HG02759 (cell line): ENCODE measurements around the gene COX4I1.

Source experiments
- ATAC-seq: cut with Tn5 transposase; IDR thresholded peaks from one replicate; pipeline ENCODE4 v1.9.1; 2021; ENCODE audit warnings: mild to moderate bottlenecking, moderate library complexity; ENCODE audit not compliant: unreplicated experiment

COX4I1 gene

GRCh38 chr16:85838381-85838780, 38.9 kb downstream of the COX4I1 start:
- ATAC-seq = no peak

DNA sequence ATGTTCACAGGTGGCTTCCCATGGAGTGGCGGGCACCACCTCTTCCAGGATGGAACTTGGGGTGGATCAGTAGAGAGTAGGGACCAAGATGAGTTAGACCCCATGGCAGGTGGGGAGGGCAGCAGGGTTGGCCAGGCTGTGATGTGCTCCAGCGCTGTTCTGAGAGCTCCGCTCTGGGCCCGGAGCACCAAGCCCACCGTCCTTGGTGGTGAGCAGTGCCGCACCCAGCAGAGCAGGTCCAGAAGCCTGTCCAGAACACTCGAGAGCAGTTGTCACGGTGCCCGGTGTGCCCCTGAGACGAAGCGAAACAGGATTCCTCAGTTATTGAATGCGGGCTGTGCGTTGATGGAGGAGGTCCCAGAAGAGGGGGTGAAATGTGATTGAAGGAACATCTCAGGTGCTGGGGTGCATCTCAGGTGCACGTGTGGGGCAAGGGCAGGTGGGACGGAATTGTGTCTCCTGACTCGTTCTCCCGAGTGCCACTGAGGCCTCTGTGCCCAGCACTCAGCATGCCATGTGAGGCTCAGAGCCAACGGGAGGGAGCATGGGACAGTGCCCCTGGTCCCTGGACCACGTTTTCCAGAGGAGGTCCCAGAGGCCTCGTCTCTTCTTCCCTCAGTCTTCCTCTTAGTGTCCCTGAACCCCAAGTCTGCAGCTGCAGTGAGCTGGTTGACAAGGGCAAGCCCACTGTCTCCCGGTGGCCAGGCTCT, 39.5 kb downstream of the COX4I1 start:
- ATAC-seq = no peak

DNA sequence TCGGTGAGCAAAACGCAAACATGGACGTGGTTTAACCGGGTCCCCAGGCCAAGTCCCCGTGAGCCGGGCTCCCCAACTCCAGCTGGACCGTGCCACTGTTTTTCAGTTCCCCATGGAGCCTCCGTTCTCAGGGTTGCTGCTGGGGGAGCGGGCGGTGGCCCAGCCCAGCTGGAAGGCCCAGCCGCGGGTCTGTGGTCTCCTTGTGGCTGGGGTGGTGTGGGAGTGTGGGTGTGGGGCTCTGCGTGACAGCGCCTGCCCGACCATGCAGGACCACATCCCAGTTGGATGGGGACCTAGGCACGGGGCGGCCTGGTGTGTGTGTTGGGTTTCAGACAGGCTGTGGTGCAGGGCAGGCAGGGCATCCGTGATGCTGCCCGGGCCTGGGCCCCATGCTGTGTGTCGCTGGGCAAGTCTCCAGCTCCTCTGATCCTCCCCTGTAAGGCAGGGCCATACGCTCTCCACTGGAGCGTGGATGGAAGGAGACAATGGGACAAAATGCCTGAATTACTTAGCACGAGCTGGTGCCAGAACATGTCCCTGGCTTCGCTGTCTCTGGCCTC, 40.3 kb downstream of the COX4I1 start:
- no peak for ATAC-seq

- ATAC-seq = no peak
Measured at GRCh38 chr16:85840395-85840794, 40.9 kb downstream of the COX4I1 start.

- ATAC-seq = no peak
Measured at GRCh38 chr16:85840801-85841200, 41.3 kb downstream of the COX4I1 start.

DNA sequence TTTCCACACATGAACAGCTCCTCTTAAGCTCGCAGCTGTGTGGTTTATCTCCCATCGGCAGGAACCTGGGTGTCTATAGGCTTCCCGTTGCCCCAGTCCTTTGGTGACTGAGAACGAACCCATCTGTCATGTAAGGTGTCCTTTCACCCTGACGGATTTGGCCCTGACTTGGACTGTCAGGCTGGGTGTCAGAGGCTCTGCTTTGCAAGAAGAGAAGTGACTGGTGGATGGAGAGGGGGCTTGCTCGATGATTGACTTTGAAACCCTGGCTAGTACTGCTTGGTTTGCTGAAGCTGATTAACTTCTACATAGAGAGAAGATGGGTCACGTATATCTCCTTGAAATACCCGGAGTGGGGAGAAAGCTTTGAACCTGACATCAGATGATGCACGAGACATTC, 42.9 kb downstream of the COX4I1 start:
- no peak for ATAC-seq

DNA sequence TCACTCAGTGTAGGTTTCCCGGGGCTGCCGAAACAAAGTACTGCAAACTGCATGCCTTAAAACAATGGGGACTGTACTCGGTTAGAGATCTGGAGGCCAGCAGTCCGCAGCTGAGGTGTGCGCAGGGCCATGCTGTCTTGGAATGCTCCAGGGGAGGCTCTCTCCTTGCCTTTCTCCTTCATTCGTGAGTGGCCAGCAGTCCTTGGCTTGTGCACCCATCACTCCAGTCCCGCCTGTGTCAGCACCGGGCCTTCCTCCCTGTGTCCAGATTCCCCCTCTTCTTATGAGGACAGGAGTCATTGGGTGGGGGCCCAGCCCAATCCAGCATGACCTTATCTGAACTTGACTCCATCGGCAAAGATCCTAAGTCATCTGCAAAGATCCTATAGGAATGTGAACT, 43.4 kb downstream of the COX4I1 start:
- no peak for ATAC-seq

DNA sequence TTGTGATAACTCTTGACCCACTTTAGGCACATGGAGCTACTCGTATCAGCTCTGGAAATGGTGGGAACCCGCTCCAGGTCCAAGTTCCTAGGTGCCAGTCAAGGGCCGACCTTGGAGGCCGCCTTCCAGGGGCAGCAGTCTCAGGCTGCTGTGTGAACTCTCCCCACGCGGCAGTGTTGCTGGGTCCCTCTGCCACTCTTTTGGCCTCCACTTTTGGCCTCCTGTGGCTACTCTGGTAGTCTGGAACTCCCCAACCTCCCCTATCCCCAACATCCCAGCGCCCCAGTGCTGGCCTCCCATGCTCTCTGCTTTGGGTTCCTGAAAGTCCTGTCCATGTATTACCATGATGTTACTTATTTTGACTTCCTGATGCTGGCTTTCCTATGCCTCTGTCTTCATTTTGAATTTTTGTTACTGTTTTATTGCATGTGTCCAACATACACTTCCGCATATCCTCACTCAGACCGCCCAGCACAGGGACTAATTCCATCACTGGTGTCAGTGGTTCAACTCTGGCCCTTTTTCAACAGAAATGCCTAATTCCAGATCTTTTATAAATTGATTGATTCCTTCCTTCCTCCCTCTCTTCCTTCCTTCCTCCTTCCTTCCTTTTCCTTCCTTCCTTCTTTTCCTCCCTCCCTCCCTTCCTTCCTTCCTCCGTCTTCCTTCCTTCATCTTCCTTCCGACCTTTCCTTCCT, 44.1 kb downstream of the COX4I1 start:
- no peak for ATAC-seq

- no peak for ATAC-seq
Measured at GRCh38 chr16:85844169-85844481, 44.6 kb downstream of the COX4I1 start.

- no peak for ATAC-seq
Measured at GRCh38 chr16:85844786-85845185, 45.3 kb downstream of the COX4I1 start.

DNA sequence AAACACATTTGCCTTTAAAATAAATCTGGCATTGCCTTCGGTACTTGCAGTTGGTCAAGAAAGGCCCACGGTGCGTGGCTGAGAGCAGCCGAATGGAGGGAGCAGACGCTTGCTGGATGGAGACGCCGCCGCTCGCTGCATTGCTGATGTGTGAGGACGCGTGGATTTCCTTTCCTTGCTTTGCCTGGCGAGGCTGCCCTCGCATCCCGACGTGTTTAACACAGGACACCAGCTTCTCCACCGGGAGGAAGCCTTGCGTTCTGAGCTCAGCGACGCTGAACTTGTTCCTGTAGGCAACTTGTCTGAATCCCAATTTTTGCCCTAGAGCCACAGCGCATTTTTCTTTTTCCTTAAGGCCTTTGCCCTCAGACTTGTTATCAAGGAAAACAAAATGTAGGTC, 45.8 kb downstream of the COX4I1 start:
- no peak for ATAC-seq

DNA sequence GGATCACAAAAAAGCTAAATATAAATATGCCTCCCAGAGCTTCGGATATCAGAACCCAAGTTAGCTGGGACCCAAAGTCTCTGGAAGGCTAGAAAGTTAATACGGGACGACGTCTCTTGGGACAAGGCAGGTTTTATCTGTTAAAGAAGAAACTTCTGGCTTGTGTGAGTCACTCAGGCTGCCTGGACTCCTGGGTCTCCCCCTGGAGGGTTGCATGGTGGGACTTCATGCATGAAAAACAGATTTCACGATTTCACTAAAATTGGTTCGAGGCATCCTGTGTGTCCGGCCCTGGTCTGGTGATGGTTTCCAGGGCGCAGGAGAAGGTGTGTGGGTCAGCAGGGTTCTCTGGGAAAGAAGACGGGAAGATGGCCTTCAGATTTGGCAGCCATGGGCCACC, 47.0 kb downstream of the COX4I1 start:
- no peak for ATAC-seq

DNA sequence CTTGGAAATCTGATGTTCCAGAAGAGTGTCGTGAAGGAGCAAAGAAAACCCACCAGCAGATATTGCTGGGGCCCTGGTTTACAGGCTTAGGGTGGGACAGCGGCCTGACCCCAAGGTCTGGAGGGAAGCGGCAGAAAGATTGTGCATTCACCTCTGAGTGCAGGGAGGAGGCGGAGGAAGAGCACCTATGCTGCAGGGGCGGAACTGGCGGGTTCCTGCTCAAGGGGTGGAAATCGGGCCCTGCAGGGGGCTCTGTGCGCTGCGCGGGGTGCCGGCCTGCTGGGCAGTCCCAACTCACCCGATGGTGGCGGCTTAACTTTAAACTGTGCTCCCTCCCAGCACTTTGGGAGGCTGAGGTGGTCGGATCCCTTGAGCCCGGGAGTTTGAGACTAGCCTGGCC, 47.5 kb downstream of the COX4I1 start:
- ATAC-seq = no peak

DNA sequence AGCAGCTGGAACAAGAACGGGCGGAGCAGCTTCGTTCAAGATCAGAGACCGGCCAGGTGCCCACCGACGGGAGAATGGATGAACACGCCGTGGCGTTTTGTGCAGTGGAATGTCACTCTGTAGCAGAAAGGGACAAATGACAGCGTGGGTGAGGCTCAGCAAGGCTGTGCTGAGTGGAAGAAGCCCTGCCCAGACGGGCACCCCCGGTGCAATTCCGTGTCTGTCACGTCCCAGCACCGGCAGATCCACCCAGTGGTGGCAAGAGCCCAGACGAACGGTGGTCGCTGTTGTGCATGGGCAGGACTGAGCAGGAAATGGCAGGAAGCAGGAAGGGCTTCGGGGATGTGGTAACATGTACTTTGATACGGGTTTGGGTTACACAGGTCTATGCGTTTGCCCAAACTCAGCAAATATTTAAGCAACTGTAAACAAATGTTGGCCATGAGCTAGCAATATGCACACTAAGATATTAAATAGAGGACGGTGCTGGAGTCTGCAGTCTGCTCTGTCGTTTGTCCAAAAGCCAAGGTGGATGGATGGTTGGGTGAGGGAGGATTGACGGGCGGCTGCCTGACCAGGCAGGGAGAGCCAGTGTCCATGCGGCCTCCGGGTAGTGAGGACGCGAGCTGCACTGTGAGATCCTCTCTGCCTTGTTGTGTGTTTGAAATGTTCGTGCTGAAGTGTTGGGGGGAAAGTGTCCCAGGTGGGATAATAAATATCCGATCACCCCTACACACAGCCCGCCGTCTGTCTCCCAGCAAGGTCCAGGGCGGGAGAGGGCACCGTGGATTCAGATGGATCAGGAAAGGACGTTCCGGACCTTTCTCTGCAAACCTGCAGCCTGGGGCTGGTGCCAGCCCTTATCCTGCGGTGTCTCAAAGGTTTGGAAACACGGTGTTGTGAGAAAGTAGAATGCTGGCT, 48.4 kb downstream of the COX4I1 start:
- ATAC-seq = no peak

DNA sequence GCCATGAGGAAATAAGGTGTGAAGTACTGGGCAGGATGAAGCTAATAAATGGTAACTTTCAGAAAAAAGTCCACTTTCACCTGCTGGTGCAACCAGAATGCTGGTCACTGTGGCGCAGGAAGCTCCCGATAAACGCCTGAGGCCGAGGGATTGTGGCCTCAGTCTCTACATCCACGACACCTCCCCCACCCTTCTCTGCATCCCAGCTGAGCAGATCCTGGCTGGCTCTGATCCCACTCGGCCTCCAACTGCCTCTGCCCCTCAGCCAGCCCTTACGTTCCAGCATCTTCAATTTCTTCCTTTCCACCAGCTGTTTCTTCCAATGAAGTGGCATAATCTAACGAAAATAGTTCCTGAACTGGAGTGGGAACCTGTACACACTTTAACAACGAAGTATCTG, 49.5 kb downstream of the COX4I1 start:
- ATAC-seq = no peak

- ATAC-seq = no peak
Measured at GRCh38 chr16:85849388-85849787, 49.9 kb downstream of the COX4I1 start.

GRCh38 chr16:85850344-85850880, 50.9 kb downstream of the COX4I1 start:
- no peak for ATAC-seq

DNA sequence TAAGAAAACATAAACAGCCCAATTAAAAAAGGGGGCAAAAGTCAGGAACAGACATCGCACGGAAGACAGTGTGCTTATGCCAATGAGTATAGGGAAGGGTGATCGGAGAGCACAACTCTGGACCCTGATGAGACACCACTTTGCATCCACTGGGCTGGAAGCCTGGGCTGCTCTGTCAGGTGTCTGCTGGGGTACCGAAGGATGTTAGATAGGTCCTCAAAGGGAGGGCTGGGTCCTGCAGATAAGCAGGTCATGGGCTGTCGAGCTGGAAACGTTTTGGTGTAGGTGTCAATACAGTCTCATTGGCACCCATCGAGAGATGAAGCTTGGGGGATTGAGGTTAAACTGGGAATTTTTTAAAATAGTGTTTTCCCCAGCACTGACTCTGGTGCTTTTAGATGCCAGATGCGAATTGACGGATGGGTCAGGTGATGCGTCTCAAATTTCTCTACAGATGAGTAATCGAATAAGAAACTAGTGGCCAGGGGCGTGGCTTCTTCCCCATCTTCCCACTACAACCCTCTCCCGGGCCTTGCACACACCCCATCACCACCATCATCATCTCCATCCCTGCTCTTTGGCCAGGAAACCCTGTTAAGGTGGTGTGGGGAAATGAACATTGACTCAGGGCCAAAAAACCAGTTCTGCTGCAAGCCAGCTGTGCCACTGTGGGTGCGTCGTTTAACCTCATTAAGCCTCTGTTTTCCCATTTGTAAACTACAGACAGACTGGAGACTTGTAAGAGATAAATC, 51.7 kb downstream of the COX4I1 start:
- no peak for ATAC-seq

DNA sequence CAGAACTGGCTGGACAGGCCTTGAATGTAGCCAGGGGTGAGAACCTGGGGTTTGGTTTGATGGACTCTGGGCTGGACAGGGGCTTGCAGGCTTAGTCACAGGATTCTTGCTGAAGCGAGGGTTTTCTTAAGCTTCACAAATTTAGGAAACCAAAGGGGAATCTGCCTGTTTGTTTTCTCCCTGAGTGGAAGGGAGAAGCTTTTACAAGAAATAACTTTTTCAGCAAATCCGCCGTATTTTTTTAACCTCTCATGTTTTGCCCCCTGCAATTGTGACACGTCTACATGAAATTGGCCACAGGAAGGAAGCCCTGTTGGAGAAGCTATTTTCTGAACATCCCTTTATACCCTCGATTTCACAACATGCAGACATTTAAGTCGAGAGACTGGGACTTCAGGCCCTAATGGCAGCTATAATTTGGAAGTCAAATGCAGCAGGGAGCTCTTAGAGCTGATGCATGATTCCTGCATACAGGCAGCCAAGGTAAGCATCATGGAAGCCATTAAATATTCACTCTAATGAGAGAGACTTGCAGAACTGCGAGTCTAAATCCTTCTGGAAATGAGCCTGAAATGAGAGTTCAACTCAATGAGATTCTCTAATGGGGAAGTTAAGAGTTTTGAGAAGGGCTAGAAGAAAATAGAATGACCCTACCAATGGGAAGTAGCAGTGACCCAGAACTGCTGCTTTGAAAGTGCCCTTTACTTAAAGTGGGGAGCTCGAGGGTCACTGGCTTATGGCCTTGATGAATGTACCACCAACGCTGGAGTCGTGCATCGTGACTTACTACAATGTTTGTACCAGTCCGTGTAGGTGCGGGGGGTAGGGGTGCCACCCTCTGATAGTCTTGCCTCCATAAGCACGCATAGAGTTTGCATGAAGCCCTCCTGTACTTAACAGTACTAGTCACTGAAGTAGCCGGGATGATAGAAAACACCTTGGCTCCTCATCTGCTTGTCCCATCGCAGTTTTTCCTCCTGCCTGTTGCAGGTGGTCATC, 54.4 kb downstream of the COX4I1 start:
- ATAC-seq = no peak
